Heart right ventricle (tissue), 16 donors: ENCODE data around the gene UBE2G2. TPM values are rescaled to one million over a fixed set of nuclear protein-coding genes. Genes with fewer than 3 reads are reported as not detected.

Experiments
- ATAC-seq, 8 donors: fragments of 200-7000 bp; cut with Tn5 transposase; one replicate each; pipeline ENCODE4 v1.9.1; 2020; ENCODE audit warnings: mild to moderate bottlenecking in 8 of 8, moderate library complexity in 8 of 8, moderate number of reproducible peaks in 1 of 8
- DNase-seq, 2 donors: peaks; one replicate each; pipeline ENCODE4 v3.0.0-alpha.2; 2020
- H3K27ac ChIP-seq, 10 donors: fragments of 200-600 bp; sonication (generic) in 2 of 10; one replicate each; pipeline versions ENCODE4 v1.5.0 to v1.8.0; 2020 to 2022; ENCODE audit warnings: mild to moderate bottlenecking in 3 of 10
- H3K27me3 ChIP-seq, 7 donors: fragments of 200-600 bp; one replicate each; pipeline ENCODE4 v1.8.0; 2021 to 2022; ENCODE audit warnings: mild to moderate bottlenecking in 2 of 7
- H3K36me3 ChIP-seq, 9 donors: fragments of 200-600 bp; sonication (generic) in 1 of 9; one replicate each; pipeline versions ENCODE4 v1.5.0 to v1.8.0; 2020 to 2022; ENCODE audit warnings: mild to moderate bottlenecking in 2 of 9
- H3K4me1 ChIP-seq, 9 donors: fragments of 200-600 bp; sonication (generic) in 1 of 9; one replicate each; pipeline versions ENCODE4 v1.5.0 to v1.8.0; 2020 to 2022; ENCODE audit warnings: mild to moderate bottlenecking in 4 of 9
- H3K4me3 ChIP-seq, 10 donors: fragments of 200-600 bp; sonication (generic) in 2 of 10; one replicate each; pipeline versions ENCODE4 v1.5.0 to v1.8.0; 2020 to 2022; ENCODE audit warnings: mild to moderate bottlenecking in 7 of 10, moderate library complexity in 2 of 10
- H3K9me3 ChIP-seq, 11 donors: fragments of 200-600 bp in 10 of 11; sonication (generic) in 2 of 11; one replicate each; pipeline versions ENCODE4 v1.5.0 to v1.8.0; 2013 to 2022; ENCODE audit warnings: mild to moderate bottlenecking in 2 of 11, control low read depth in 1 of 11, moderate library complexity in 1 of 11
- CTCF ChIP-seq, 9 donors: fragments of 200-600 bp; sonication (generic) in 2 of 9; IDR thresholded peaks; one replicate each; pipeline versions ENCODE4 v1.5.0 to v1.8.0; 2021 to 2022; ENCODE audit warnings: antibody characterized with exemption in 9 of 9, mild to moderate bottlenecking in 5 of 9, moderate library complexity in 1 of 9
- WGBS, 2 donors: extraction: QIAGEN DNeasy Blood & Tissue Kit; methylation state at CpG; one replicate each; pipeline ENCODE4 v1.1.7; 2013; ENCODE audit warnings: inconsistent platforms in 1 of 2; 5-methylcytosine and 5-hydroxymethylcytosine counted together
- intact Hi-C, 10 donors: fragments of 100-400 bp; cut with DNase I; formaldehyde crosslinking; loops; one replicate each; pipeline versions ENCODE4 v1.11.1 to v1.14.2; 2022
- polyA plus RNA-seq, 2 donors: library from polyadenylated mRNA; stranded (reverse); fragments of 200-250 nt; gene quantifications; one replicate each; pipeline ENCODE4 v1.2.3, GENCODE V29; 2013
- total RNA-seq, 10 donors: library from RNA; stranded (reverse); fragmentation: NEBNext Ultra II Directional in 3 of 10; extraction: Animal tissue kit (Norgen Biotek cat#: 25700) in 3 of 10; gene quantifications; one replicate each; pipeline versions ENCODE4 v1.2.1 to v1.2.4, GENCODE V29; 2021 to 2023
- donor health status: Arrhythmogenic right ventricular cardiomyopathy.
- donor health status: ischemic (EF 13 %, LVEDD 7.1; RV severe dilation, severe dysfunction).
- donor health status: healthy with polysubstance abuse.
- donor health status: DM: no; HTN: yes; CAD: no.
- donor health status: DM: no; HTN: no; CAD: no.
- donor health status: ischemic (EF 25% LVEDD 6.9; RV normal size, moderate dysfunction).
- donor health status: ischemic (EF 25% LVEDD 5.7; RV mildly dilated, moderate dysfunction).
- donor health status: healthy.
- donor health status: DM: yes; HTN: yes; CAD: no.
- donor health status: Ischemic cardiomyopathy.
- donor health status: ischemic (EF 35%, LVEDD 5.7; RV mildly dilated, moderate dysfunction).
- donor health status: nonischemic (EF 11% LVEDD 7.7; RV severe dilation, severe dysfunction).
- donor health status: DM: yes; HTN: yes; CAD: no.
- donor health status: PGD.
- donor health status: ischemic (EF 29% LVEDD 5.4; RV normal size, mild dysfunction).
- donor health status: nonischemic (EF 23%, LVEDD 6.1; RV moderate dilation, normal function).

Gene UBE2G2
- total and polyA plus RNA-seq, 12 donors = 39.6 to 89.5 (median 63.2) TPM

GRCh38 chr21:44751186-44751798 lies 50.3 kb downstream of the UBE2G2 start:
- intact Hi-C loops = no loop called here
- 75 to 86% methylated on average over 24 of the region's 24 CpGs for WGBS, 2 donors
- Histone ChIP-seq H3K36me3 (no peaks in the 10 kb centered on the region), H3K4me3 (no peak overlapping the region), H3K27me3 (peaks cover 0 to 30% (median 25%) of the 10 kb centered on the region in 7 donors), H3K27ac (no peak overlapping the region), H3K4me1 (peaks cover 0 to 7% (median 3%) of the 10 kb centered on the region in 9 donors), H3K9me3 (peaks cover 0 to 23% (median 6%) of the 10 kb centered on the region in 11 donors)
- ATAC-seq = no peak
- no peak for DNase-seq
- no peak for TF ChIP-seq CTCF (IDR thresholded peaks at IDR 0.05)

GRCh38 chr21:44750675-44751025 lies 51.0 kb downstream of the UBE2G2 start:
- no peak for TF ChIP-seq CTCF (IDR thresholded peaks at IDR 0.05)
- Histone ChIP-seq H3K9me3 (peaks cover 0 to 17% (median 6%) of the 10 kb centered on the region in 11 donors), H3K27ac (no peak overlapping the region), H3K27me3 (peaks cover 0 to 30% (median 25%) of the 10 kb centered on the region in 7 donors), H3K36me3 (no peaks in the 10 kb centered on the region), H3K4me1 (peaks cover 0 to 7% (median 3%) of the 10 kb centered on the region in 9 donors), H3K4me3 (no peak overlapping the region)
- DNase-seq = no peak
- no peak for ATAC-seq
- intact Hi-C loops = no loop called here
- WGBS, 2 donors = 29 to 30% methylated on average over 10 to 12 of the region's 12 CpGs

- WGBS, 2 donors = 85 to 89% methylated on average over 39 to 47 of the region's 47 CpGs
- Histone ChIP-seq H3K9me3 (peaks cover 0 to 13% (median 3%) of the 10 kb centered on the region in 11 donors), H3K4me3 (no peak overlapping the region), H3K36me3 (no peaks in the 10 kb centered on the region), H3K27ac (no peak overlapping the region), H3K4me1 (peaks cover 0 to 7% (median 2%) of the 10 kb centered on the region in 9 donors), H3K27me3 (peaks cover 0 to 30% (median 25%) of the 10 kb centered on the region in 7 donors)
- intact Hi-C loops = loop anchor here in 1 of 10 donors (10.0 kb wide), 1 partner anchor 135 kb away; the partner anchor contains the start of gene KRTAP10-8
- no peak for TF ChIP-seq CTCF (IDR thresholded peaks at IDR 0.05)
- DNase-seq = no peak
- ATAC-seq = peak in 2 of 8 donors; percentile 14 to 58
Measured at GRCh38 chr21:44749759-44750674, 51.6 kb downstream of the UBE2G2 start.

GRCh38 chr21:44749116-44749758 lies 52.4 kb downstream of the UBE2G2 start:
- Histone ChIP-seq H3K4me1 (peaks cover 0 to 7% (median 0%) of the 10 kb centered on the region in 9 donors), H3K9me3 (peaks cover 0 to 5% (median 0%) of the 10 kb centered on the region in 11 donors), H3K4me3 (no peak overlapping the region), H3K27me3 (peaks cover 0 to 30% (median 25%) of the 10 kb centered on the region in 7 donors), H3K36me3 (no peaks in the 10 kb centered on the region), H3K27ac (no peak overlapping the region)
- WGBS, 2 donors = 63 to 67% methylated on average over 26 of the region's 26 CpGs
- intact Hi-C loops = loop anchor here in 1 of 10 donors (10.0 kb wide), 1 partner anchor 134 kb away; the partner anchor contains the start of gene KRTAP10-8
- ATAC-seq (no peak), DNase-seq (no peak)
- TF ChIP-seq CTCF (IDR thresholded peaks at IDR 0.05) = no peak
